Stimulated activated CD4-positive, alpha-beta T cell treated with anti-CD3 and anti-CD28 coated beads, Interleukin-2, amount 100 ng/mL, for 4 hours (primary cell): ENCODE results near the gene CYB5B.

ENCODE experiments used
- DNase-seq: peaks from one replicate; pipeline ENCODE4 v3.0.0-alpha.2; 2020; ENCODE audit warnings: low read depth

The CYB5B gene, protein sequence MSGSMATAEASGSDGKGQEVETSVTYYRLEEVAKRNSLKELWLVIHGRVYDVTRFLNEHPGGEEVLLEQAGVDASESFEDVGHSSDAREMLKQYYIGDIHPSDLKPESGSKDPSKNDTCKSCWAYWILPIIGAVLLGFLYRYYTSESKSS

DNA sequence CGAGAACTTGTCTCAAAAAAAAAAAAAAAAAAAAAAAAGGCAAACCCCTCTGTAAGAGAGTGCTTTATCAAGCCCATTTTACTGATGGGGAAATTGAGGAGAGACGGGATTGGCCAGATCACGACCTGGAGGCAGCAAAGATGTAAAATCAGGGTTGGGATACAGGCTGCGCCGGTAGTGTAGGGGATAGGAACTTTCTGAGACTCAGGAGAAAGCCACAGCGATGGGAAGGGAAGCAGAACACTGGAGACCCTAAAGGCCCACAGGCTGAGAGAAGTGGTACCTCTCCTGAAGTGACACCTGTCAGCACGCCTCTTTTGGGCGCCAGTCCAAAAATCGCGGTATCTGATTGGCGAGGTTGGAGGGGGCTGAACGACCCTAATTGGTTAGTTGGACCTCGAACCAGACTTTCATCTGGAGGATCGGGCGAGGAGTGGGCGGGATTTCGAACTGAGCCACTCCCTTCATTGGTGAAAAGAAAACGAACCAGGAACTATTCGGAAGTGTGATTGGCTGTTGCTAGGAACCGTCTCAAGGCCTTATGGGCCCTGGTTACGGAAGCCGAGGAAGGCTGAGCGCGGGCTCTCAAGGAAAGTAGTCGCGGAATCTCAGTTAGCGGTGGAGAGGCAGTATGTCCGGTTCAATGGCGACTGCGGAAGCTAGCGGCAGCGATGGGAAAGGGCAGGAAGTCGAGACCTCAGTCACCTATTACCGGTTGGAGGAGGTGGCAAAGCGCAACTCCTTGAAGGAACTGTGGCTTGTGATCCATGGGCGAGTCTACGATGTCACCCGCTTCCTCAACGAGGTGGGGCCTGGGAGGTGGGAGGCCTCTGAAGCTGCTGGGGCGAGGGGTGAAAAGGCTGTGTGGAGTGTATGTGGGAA, at the start of gene CYB5B:
CYB5B (plus strand) TSS at position 567 of the 882 bp plus-strand sequence; CDS start at position 632, 65 bp downstream.
- peak; percentile 94 for DNase-seq

DNA sequence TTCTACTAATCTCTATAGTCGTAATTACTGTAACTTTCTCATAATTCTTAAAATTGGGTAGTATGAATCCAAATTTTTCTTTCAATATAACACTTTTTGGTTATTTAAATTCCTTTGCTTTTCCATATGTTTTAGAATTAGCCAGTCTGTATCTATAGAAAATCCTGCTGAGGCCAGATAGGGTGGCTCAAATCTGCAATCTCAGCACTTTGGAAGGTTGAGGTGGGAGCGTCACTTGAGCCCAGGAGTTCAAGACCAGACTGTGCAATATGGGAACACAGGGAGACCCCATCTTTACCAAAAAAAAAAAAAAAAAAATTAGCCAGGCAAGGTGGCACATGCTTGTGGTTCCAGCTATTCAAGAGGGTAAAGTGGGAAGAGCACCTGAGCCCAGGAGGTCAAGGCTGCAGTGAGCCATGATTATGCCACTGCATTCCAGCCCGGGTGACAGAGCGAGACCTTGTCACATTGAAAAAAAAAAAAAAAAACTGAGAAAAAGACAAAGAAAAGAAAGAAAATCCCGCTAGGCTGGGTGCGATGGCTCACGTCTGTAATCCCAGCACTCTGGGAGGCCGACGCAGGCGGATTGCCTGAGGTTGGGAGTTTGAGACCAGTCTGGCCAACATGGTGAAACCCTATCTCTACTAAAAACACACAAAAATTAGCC, 47.9 kb upstream of the CYB5B start:
- DNase-seq, result no peak

DNA sequence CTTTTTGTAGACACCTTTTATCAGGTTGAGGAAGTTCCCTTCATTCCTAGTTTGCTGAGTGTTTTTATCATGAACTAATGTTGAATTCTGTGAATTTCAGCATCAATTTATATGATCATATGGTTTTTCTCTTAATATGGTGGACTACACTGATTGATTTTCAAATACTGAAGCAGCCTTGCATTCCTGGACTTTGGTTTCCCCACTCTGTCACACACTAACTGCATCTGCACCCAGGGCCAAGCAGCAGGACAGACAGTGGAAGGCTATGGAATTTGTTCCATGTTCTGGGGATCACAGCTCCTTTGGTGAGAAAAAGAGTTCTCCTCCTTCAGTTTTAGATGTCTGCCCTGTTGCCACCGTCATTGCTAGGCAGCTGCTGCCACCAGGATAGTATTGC, 46.4 kb upstream of the CYB5B start:
- DNase-seq, result no peak

DNA sequence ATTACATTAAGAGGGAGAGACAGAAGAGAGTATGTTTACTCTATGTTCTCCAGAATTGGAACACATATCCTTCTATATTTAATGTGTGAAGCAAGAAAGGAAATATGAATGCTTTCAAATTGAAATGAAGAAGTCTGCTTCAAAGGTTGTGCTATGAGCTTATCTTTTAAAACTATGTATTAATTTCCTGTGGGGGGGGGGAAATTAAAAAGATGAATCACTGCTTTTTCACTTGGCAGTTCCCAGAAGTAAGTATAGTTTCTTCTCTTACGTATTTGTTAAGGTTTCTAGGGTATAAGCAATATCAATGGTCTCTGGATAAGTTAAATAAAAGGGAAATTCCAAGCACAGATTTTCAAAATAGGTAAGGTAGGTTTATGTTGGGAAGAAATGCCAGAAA, 45.7 kb upstream of the CYB5B start:
- no peak for DNase-seq

DNA sequence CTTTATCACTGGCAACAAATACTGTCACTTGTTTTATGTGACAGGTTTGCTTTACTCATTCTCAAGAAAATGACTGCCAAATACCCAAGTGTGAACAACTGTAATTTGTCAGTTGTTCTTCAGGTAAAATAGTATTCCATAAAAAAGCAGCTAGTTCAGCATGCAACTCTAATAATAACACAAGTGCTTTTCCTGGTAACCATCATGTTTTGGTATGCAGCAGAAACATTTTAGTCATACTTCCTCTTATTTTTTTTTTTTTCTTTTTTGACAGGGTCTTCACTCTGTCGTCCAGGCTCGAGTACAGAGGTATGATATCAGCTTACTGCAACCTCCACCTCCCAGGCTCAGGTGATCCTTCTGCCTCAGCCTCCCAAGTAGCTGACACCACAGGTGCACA, 43.2 kb upstream of the CYB5B start:
- DNase-seq, result no peak

DNA sequence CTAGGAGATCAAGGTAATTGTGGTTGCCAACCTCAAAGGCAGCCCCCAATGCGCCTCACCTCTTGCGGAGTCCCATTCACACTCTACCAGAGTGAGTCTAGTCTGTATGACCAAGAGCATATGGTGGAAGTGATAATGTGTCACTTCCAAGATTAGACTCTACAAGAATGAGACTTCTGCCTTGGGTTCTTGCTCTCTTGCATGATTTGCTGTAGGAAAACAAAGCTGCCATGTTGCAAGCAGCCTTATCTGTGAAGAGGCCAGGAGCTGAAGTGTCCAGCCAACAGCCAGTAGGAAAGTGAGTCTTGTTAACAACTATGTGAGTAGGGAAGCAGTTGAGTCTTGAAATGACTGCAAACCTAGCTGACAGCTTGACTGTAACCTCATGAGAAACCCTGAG, 42.0 kb upstream of the CYB5B start:
- no peak for DNase-seq

DNA sequence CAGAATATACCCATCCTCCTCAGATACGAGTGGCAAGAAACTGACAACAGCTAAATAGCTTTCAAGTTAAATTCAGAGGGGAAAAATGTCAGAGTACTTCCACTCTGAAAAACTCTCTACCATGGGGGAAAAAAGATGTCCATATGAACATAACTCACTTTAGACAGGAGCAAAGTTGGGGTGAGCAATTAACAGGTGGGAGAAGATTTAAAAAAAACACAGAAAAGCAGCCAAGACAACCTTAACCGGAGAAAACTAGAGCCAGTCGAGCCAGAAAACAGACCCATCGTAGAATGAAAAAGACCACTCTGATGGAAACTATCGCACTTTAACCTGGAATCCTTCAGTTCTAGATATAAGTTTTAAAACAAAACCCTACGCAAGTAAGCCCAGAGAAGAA, 39.4 kb upstream of the CYB5B start:
- no peak for DNase-seq

DNA sequence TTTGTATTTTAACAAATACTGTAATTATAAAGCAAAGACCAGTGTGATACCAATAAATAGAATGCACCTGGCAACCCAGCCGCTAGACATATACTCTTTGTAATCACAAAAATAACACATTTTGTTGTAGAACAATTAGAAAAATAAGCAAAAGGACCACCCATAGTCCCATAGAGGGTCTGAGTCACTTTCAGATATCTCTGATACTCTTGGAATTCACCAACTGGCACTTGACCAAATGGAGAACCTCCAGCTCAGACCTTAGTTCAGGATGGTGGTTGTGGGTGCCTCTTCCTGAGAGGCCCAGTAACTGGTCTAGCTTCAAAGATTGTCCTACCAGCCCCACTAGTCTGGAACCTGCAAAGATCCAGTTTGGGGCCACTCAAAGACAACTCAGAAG, 37.8 kb upstream of the CYB5B start:
- no peak for DNase-seq

DNA sequence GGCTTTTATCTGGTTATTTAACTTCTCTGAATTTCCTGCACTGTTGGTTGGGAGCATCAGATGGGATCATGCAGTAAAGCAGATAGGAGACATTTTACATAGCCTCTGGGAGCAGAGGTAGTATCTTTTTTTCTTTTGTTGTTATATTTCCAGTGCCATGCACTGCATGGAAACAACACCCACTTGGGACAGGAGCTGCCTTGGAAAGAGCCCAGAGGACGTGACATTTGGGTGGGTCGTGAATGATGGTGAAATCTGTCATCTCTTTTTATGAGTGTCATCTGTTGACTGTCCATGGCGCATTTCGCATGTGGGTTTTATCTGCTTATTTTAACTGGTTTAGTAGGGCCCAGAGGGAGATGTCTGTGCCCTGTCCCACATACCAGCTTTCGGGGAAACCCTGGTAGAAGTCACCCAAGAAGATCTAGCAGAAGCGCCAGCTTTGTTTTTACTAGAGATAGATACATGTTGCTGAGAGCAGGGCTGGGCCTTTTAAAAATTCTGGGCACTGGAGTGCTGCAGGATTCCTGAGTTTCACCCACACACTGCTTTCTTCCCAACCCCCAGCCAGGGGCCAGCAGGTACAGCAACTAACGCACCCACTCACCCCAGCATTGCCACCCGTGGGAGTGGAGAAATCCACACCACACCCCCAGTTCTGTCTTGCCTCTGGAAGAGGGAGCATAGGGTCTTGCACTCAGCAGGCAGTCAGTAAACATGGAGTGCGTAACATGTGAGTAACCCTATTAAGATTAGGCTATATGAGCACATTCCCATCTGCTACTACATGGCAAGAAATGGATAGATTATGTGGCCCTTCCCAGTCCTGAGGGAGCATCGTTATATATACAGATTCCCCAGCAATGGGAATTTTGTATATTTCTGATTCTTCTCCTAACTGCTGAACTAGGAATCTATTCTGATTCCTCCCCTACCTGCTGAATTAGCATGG, 30.2 kb upstream of the CYB5B start:
- no peak for DNase-seq

DNA sequence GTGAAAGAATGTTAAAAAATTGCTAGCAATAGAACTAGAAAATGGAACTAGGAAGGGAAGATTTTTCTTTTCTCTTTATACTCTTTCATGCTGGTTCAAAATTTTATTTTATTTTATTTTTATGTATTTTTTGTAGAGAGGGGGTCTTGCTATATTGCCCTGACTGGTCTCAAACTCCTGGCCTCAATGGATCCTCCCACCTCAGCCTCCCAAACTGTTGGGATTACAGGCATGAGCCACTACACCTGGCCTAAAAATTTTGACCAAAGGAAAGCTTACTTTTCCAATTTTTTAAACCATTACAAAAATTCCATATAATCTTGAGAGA, 28.6 kb upstream of the CYB5B start:
- no peak for DNase-seq

DNA sequence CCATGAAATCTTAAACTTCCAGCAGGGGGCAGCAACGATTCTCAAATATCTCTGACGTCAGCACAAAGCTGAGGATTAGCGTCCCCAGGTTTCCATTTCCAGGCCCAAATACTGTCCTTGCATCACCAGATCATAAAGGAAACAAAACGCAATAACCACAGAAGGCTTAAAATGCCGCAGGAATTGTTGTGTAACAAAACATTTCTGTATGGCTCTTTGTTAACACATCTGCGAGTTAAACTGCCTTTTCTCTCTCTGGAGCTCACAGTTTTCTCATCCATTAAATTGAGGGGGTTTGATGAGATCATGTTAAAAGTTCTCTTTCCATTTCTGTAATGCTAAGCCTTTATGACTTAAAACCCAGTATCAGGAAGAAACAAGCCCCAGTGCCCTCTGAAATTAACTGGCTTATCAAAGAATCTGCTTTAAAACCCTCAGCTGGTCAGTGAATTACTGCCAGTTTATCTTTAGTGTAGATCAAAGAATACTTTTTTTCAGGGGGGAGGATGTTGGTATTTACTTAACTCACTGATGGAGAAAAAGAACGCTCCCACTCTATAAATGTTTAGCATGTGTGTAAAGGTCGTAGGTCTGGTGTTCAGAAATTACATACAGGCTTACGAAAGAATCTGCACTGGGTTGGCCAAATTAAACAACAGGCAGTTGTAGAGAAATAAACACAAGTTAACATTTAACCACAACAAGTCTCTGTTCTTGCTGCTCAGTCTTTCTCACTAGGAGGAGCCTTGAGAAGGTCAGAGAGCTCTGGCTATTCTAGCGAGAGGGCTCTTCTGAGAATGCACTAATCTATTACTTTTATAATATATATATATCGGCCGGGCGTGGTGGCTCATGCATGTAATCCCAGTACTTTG, 28.0 kb upstream of the CYB5B start:
- DNase-seq, result peak; percentile 60

DNA sequence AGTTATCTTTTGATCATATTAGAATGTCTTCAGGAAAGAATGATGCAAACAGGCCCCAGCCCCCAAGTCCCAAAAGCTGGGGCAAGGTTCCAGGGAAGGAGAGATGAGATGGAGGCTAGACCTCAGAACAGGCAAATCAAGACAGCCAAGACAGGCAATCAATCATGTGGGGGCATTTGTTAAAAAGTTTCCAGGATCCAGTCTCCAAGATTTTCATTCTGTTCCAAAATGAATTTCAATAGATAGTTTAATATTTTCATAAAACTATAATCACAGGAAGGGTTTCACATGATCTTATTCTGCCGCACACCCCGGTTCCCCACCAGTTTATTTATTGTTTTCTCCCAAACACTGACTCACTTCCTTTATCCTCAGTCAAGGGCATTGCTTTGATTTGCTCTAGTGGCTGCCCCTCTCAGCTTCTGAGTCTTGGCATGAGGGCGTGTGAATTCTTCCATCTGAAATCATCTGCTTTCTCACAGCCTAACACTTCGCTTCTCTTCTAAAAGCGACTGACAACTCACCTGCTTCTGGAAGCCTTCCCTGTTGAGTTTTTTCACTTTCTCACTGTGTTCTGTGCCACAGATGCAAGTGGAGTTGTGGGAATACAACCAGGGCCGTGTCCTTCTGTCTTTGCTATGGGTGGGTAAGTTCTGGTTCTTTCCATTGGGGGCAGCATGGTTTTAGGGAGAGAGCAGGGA, 26.4 kb upstream of the CYB5B start:
- no peak for DNase-seq

DNA sequence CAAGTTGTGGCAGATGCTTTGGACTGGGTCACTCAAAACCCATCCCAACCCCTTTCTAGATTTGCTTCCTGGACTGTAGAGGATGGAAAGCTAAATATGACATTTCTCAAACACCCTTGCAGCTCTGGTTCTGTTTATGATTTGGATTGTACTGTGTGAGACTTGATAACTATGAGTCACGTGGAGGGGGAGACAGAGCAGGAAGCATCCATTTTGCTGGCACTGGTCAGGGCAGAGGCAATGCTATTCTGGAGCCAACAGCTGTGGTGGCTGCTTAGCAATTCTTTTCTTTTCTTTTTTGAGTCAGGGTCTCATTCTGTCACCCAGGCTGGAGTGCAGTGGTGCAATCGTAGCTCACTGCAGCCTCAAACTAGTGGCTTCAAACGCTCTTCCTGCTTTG, 25.1 kb upstream of the CYB5B start:
- no peak for DNase-seq

DNA sequence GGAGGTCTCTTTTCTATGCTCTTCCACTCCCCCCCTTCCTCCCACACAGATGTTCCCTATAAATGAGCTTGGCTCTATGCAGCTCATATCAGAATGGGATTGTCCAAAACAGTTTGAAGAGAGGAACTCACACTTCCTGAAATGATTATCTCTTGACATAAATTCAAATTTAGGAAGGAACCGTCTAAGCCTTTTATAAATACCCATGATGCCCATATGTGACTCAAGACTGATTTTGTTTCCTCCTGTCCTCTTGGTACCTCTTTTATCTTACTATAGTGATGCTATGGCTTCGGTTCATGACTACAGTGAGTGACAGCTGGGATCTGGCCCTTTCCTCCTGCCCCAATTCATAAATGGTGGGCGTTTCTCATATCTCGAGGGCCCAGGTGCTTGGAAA, 22.0 kb upstream of the CYB5B start:
- no peak for DNase-seq

DNA sequence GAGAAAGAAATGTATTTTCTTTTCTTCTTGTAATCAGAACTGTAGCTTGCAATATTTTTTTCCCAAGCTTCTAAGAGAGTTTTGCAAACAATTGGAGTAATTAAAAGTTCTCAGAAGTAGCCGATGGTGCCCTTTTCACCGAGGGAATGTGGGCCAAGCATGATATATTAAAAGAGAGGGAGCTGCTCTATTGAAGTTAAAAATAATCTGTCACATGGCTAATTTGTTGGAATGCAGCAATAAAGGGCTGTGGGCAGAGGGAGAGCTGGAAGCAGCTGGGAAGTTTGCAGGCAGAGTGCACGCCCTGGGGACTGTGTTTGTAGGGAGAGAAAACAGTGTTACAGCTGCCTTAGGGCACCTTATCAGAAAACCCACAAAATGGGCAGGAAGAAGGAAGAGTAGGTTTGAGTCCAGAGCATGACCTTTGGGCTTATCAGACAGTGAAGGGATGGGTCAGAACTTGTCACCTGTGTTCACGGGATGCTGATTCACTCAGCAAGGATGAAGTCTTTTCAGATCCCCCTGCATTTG, 20.1 kb upstream of the CYB5B start:
- DNase-seq, result no peak

DNA sequence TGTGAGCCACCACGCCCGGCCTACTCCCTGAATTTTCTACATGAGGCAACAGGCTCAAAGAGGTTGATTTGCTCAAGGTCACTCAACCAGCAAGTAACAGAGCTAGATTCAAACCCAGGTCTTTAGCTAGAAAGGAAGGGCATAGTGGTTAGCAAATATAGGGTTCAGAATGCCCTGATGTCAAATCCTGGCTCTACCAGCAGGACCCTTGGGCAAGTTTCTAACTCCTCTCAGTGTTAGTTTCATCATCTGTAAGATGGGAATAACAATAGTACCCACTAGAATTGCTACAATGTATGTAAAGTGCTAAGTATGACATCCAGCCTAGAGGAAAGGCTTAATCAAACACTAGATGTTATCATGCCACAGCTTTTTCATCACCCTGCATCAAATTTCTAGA, 19.1 kb upstream of the CYB5B start:
- DNase-seq, result no peak

DNA sequence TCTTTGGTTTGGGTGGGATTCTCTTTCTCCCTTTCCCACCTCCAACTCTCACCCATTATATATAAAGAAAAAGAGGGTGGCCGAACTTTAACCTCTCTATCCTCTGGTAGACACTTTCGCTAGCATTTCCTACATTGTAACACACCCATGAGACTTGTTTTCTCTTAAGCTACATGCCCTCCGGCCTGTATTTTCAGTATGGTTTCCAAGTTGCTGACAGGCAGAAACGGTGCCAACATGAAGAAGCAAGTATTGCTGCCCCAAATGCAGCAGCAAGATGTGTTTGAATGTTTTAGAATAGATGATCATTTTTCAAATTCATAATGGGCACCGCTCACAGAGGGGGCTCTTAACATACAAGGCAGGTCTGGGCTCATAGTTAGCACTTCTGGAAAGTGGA, 18.7 kb upstream of the CYB5B start:
- DNase-seq, result no peak

DNA sequence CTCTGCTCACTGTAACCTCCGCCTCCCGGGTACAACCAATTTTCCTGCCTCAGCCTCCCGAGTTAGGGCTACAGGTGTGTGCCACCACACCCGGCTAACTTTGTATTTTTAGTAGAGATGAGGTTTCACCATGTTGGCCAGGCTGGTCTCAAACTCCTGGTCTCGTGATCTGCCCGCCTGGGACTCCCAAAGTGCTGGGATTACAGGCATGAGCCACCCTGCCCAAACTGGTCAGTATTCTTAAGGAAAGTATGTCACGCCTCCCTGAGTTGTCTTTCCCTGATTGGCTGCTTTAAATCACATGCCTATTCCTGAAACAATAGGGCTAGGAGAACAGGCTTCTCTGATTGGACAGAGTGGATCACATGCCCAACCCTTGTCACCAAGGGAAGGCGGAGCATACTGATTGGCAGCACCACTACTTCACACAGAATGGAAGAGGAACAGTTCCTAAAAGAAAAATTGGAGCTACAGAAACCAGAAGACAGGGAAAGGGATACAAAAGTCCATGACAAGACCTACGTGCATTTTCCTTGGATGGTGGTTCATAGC, 17.6 kb upstream of the CYB5B start:
- no peak for DNase-seq

DNA sequence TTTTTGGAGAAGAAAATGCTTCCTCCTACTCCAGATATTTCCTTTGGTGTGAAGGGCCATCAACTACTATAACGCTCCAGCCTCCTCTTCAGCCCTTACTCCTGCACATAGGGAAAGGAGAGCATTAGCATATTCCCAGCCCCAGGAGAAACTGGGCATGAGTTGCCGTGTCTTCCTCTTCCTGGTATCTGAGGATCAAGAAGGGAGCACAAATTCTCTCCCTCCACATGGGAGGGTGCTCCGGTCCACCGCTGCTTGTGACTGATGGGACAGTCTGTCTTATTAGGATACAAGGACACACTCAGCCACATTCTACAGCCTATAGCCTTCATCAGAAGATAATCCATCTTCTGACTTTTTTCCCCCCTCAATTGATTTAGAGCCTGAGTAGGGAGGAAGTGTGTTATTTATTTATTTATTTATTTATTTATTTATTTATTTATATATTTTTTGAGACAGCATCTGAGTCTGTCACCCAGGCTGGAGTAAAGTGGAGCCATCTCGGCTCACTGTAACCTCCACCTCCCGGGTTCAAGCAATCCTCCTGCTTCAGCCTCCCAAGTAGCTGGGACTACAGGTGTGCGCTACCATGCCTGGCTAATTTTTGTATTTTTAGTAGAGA, 16.6 kb upstream of the CYB5B start:
- no peak for DNase-seq

DNA sequence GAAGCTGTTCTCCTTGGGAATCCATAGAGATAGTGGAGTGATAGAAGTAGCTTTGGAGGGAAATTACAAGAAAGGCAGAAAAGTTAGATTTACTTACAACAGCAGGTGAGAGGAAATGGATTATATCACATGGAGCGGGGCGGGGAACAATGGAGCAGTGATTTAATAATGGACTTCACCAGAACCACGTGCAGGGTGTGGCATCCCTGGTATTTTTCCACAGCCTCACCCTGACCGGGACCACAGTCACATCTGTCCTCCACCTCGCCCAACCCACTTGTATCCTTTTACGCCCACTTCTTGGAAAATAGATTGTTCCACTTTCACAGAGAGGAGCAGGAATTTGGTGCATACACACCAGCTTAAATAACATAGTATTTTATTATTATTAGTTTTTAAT, 15.9 kb upstream of the CYB5B start:
- DNase-seq, result no peak
